ENCODE data around the gene LBP. TPM values are rescaled to one million over a fixed set of nuclear protein-coding genes. Genes with fewer than 3 reads are reported as not detected.

Gene LBP
- total RNA-seq, 2 donors from 2014 or later, result 0.18 TPM; not detected in 1

DNA sequence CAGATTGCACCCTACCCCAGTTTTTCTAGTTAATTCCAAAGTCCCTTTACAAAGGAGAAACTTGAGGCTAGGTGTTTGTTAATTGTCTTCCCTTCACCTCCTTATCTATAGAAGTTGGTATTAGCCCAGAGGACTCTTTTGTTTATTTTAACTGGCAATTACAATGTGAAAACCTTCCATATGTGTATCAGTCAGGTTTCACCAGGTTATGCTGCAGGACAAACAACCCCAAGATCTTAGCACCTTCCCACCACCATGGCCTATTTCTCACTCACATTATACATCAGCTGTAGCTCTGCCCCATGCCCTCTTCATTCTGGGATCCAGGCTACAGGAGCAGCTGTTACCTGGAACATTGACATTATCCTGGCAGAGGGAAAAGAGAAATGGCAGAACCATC, 57.7 kb downstream of the LBP start:
- H3K27me3 ChIP-seq (ENCODE audit: control insufficient read depth, insufficient read depth, low read length, poor library complexity, severe bottlenecking), result no peaks in the 10 kb centered on the region
- no peaks in the 10 kb centered on the region for H3K36me3 ChIP-seq (ENCODE audit: control insufficient read depth, insufficient read depth, low read length)
- no peak overlapping the region for H3K27ac ChIP-seq (ENCODE audit: low read depth, low read length)
- Mint-ChIP-seq H3K9me3 (peaks cover 42% of the 10 kb centered on the region), H3K27me3 (ENCODE audit: insufficient read depth) (peaks cover 3% of the 10 kb centered on the region), H3K4me1 (no peaks in the 10 kb centered on the region), H3K4me3 (no peak overlapping the region), H3K36me3 (ENCODE audit: low read depth) (peaks cover 25% of the 10 kb centered on the region), H3K27ac (no peak overlapping the region)
- peaks cover 27% of the 10 kb centered on the region for H3K9me3 ChIP-seq (ENCODE audit: control insufficient read depth, low read length)
- DNase-seq, result peak; percentile 8
- TF ChIP-seq, protein P1, sequence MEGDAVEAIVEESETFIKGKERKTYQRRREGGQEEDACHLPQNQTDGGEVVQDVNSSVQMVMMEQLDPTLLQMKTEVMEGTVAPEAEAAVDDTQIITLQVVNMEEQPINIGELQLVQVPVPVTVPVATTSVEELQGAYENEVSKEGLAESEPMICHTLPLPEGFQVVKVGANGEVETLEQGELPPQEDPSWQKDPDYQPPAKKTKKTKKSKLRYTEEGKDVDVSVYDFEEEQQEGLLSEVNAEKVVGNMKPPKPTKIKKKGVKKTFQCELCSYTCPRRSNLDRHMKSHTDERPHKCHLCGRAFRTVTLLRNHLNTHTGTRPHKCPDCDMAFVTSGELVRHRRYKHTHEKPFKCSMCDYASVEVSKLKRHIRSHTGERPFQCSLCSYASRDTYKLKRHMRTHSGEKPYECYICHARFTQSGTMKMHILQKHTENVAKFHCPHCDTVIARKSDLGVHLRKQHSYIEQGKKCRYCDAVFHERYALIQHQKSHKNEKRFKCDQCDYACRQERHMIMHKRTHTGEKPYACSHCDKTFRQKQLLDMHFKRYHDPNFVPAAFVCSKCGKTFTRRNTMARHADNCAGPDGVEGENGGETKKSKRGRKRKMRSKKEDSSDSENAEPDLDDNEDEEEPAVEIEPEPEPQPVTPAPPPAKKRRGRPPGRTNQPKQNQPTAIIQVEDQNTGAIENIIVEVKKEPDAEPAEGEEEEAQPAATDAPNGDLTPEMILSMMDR (conservative IDR thresholded peaks at IDR 0.05), result no peak
- H3K9ac ChIP-seq (ENCODE audit: extremely low read depth, low read length, poor library complexity, severe bottlenecking), result no peak overlapping the region
- H3K4me3 ChIP-seq (ENCODE audit: low read length), result no peak overlapping the region
- no peaks in the 10 kb centered on the region for H3K4me1 ChIP-seq (ENCODE audit: control insufficient read depth, insufficient read depth, low read length)

DNA sequence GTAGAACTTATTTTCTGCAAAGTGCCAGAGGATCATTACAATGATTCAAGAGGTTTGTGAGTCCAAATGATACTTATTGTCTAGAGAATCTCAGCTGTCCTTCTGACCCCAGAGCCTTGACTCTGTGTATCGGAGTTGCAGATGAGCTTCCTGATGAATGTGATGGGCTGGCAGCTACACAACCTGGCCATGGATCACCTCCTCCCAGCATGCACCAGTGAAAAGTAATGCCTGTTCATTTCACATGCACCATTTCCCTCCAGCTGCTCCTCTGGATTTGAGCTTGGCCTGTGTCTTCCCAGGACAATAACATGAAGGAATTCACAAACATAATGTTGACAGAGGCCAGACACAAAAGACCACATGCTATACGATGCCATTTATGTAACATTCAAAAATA, 58.9 kb downstream of the LBP start:
- no peak overlapping the region for H3K4me3 Mint-ChIP-seq

DNA sequence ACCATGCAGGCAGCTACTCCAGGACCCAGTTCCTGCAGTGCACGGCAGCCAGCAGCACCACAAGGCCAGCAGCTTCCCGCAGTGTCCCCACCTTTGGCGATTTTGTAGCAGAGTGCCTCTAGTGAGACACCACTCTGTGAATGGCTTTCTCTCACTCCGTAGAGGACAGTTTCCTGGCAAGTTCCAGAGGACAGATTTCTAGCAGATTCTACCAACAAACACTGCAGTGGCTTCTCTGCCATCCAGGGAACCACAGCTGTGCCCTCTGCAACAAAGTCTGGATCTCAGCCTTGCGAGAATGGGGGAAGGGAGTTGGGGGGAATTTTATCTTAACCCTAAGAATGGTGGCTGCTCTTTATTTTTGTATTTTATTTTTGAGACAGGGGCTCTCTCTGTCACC, 60.2 kb downstream of the LBP start:
- Histone ChIP-seq H3K36me3 (ENCODE audit: control insufficient read depth, insufficient read depth, low read length) (peaks cover 10% of the 10 kb centered on the region), H3K27me3 (ENCODE audit: control insufficient read depth, insufficient read depth, low read length, poor library complexity, severe bottlenecking) (no peaks in the 10 kb centered on the region), H3K27ac (ENCODE audit: low read depth, low read length) (no peak overlapping the region), H3K9ac (ENCODE audit: extremely low read depth, low read length, poor library complexity, severe bottlenecking) (no peak overlapping the region), H3K9me3 (ENCODE audit: control insufficient read depth, low read length) (peaks cover 27% of the 10 kb centered on the region), H3K4me1 (ENCODE audit: control insufficient read depth, insufficient read depth, low read length) (no peaks in the 10 kb centered on the region), H3K4me3 (ENCODE audit: low read length) (no peak overlapping the region)
- H3K4me3 Mint-ChIP-seq, result no peak overlapping the region
- H3K27me3 Mint-ChIP-seq (ENCODE audit: insufficient read depth), result no peaks in the 10 kb centered on the region
- DNase-seq, result peak; percentile 28
- peaks cover 29% of the 10 kb centered on the region for H3K36me3 Mint-ChIP-seq (ENCODE audit: low read depth)
- H3K27ac Mint-ChIP-seq, result no peak overlapping the region
- H3K4me1 Mint-ChIP-seq, result no peaks in the 10 kb centered on the region
- H3K9me3 Mint-ChIP-seq, result peaks cover 42% of the 10 kb centered on the region
- WGBS, 2 experiments (ENCODE audit: insufficient coverage in 1 of 2, insufficient read length in 1 of 2), result 94 to 96% methylated on average over 5 of the region's 5 CpGs
- TF ChIP-seq, protein P1 (conservative IDR thresholded peaks at IDR 0.05), result no peak

More for the DNA sequence above, 58.9 kb downstream of the LBP start:
- Histone ChIP-seq H3K27me3 (ENCODE audit: control insufficient read depth, insufficient read depth, low read length, poor library complexity, severe bottlenecking) (no peaks in the 10 kb centered on the region), H3K9me3 (ENCODE audit: control insufficient read depth, low read length) (peaks cover 27% of the 10 kb centered on the region), H3K27ac (ENCODE audit: low read depth, low read length) (no peak overlapping the region), H3K4me1 (ENCODE audit: control insufficient read depth, insufficient read depth, low read length) (no peaks in the 10 kb centered on the region), H3K4me3 (ENCODE audit: low read length) (no peak overlapping the region), H3K36me3 (ENCODE audit: control insufficient read depth, insufficient read depth, low read length) (peaks cover under 1% of the 10 kb centered on the region), H3K9ac (ENCODE audit: extremely low read depth, low read length, poor library complexity, severe bottlenecking) (no peak overlapping the region)
- 98 to 100% methylated on average over 1 to 2 of the region's 2 CpGs for WGBS, 2 experiments (ENCODE audit: insufficient coverage in 1 of 2, insufficient read length in 1 of 2)
- DNase-seq, result peak; percentile 34
- H3K36me3 Mint-ChIP-seq (ENCODE audit: low read depth), result peaks cover 25% of the 10 kb centered on the region
- H3K9me3 Mint-ChIP-seq, result peaks cover 42% of the 10 kb centered on the region
- no peaks in the 10 kb centered on the region for H3K4me1 Mint-ChIP-seq
- H3K27ac Mint-ChIP-seq, result no peak overlapping the region
- TF ChIP-seq, protein P1 (conservative IDR thresholded peaks at IDR 0.05), result no peak
- no peaks in the 10 kb centered on the region for H3K27me3 Mint-ChIP-seq (ENCODE audit: insufficient read depth)

All from endodermal cell (in vitro differentiated cells).